ENCODE results near the gene NPTN. TPM values are rescaled to one million over a fixed set of nuclear protein-coding genes. Genes with fewer than 3 reads are reported as not detected.
A peak's percentile ranks its signal among the peaks of the same experiment; 100 is the strongest.

Gene NPTN
- total RNA-seq, 1 experiment from 2014 or later, result 90.9 TPM

- peak; percentile 53 for TF ChIP-seq JUND (IDR thresholded peaks at IDR 0.05)
- TF ChIP-seq RAD21 (IDR thresholded peaks at IDR 0.05; ENCODE audit: low read depth), result peak; percentile 5; the same call in 1 of the 2 replicates
- TF ChIP-seq CEBPB (IDR thresholded peaks at IDR 0.05; ENCODE audit: low read depth), result 0 out of 2 replicates have a peak, but pooled peaks have one; percentile 18
- no peak for TF ChIP-seq REST (IDR thresholded peaks at IDR 0.05; ENCODE audit: low read depth)
- TF ChIP-seq POLR2AphosphoS5 (IDR thresholded peaks at IDR 0.05; ENCODE audit: low read depth, low read length), result no peak
- peak; percentile 55 for TF ChIP-seq FOSL1 (IDR thresholded peaks at IDR 0.05; ENCODE audit: low read depth)
- TF ChIP-seq SIN3A (IDR thresholded peaks at IDR 0.05; ENCODE audit: low read depth), result peak; percentile 58; the same call in 1 of the 2 replicates
- TF ChIP-seq ZNF274 (IDR thresholded peaks at IDR 0.05; ENCODE audit: low read depth, low read length), result no peak
- TF ChIP-seq CTCF (IDR thresholded peaks at IDR 0.05 in 2 of 3, conservative IDR thresholded peaks at IDR 0.05 in 1 of 3; ENCODE audit: borderline replicate concordance in 1 of 3, insufficient read depth in 1 of 3, low read depth in 2 of 3, low read length in 2 of 3), result 0 out of 6 replicates have a peak, but pooled peaks of 1 of the 3 experiments have one; percentile 14
- TF ChIP-seq POLR2A (IDR thresholded peaks at IDR 0.05; ENCODE audit: borderline replicate concordance, extremely low read depth, insufficient read depth, insufficient read length), result no peak
- peak; percentile 82 for TF ChIP-seq MAX (IDR thresholded peaks at IDR 0.05)
- DNase-seq (ENCODE audit: low read depth, low spot score) (peak; percentile 43), ATAC-seq (peak; percentile 85)
- no peak overlapping the region for H3K9ac ChIP-seq (ENCODE audit: low read length)
- RAD21 ChIA-PET (ENCODE audit: low non-redundant PET in 1 of 2, low total read pairs in 2 of 2, uncharacterized antibody in 2 of 2, unreplicated experiment in 2 of 2), result no interaction called here
- POLR2A ChIA-PET, result no interaction called here
- H3K79me2 ChIP-seq (ENCODE audit: insufficient read depth, low read length), result no peaks in the 10 kb centered on the region
- H2AFZ ChIP-seq (ENCODE audit: low read depth, low read length, poor library complexity, severe bottlenecking), result no peak overlapping the region
- no peak overlapping the region; the same call in 1 of the 2 replicates for H3K4me2 ChIP-seq (ENCODE audit: low read length)
- H3K27me3 ChIP-seq (ENCODE audit: insufficient read depth, low read length), result no peaks in the 10 kb centered on the region
- H3K27ac ChIP-seq (ENCODE audit: low read depth, low read length), result no peak overlapping the region
- H3K4me1 ChIP-seq (ENCODE audit: control insufficient read depth in 1 of 2, insufficient read depth in 2 of 2, low read length in 2 of 2), result peaks cover 10 to 13% of the 10 kb centered on the region in 2 experiments
- H3K4me3 ChIP-seq (replicated peaks in 1 of 2; ENCODE audit: low read depth in 1 of 2, low read length in 2 of 2), result no peak overlapping the region
- H3K9me3 ChIP-seq (ENCODE audit: control insufficient read depth in 1 of 2, insufficient read depth in 1 of 2, low read depth in 1 of 2, low read length in 2 of 2), result no peaks in the 10 kb centered on the region
- H4K20me1 ChIP-seq (ENCODE audit: insufficient read depth), result no peaks in the 10 kb centered on the region
- intact Hi-C loops (cut with micrococcal nuclease), result loop anchor here (5.0 to 10.0 kb wide), 2 partner anchors 221 to 257 kb away; no protein-coding TSS in a partner anchor
- H3K9me2 ChIP-seq (ENCODE audit: insufficient read depth), result no peaks in the 10 kb centered on the region
- CTCF ChIA-PET, result no interaction called here
- no TSS peak for BruUV-seq (replicated peaks)
- H3K36me3 ChIP-seq (ENCODE audit: control insufficient read depth in 1 of 2, insufficient read depth in 2 of 2, low read length in 2 of 2), result peaks cover 19 to 20% of the 10 kb centered on the region in 2 experiments
Observed at GRCh38 chr15:73564255-73564654, 68.9 kb downstream of the NPTN start.

Measured in HCT116 (cell line).